KMS-11 (cell line): Measurements from ENCODE around the gene KDF1.
"Not testable (repeated sequence)": the region's sequence is repeated elsewhere in the genome, so short reads cannot be mapped to it uniquely, and the experiment has no call there.

Experiments
- H2AFZ ChIP-seq: fragments of 200-600 bp; sonication (generic); 2 replicates; pipeline ENCODE4 v1.6.1; 2016; ENCODE audit warnings: antibody characterized with exemption, mixed run types, low read depth
- H3K27ac ChIP-seq: fragments of 200-600 bp; sonication (generic); 2 replicates; pipeline ENCODE4 v1.6.1; 2016; ENCODE audit warnings: mild to moderate bottlenecking, mixed run types
- H3K27me3 ChIP-seq: fragments of 200-600 bp; sonication (generic); 2 replicates; pipeline ENCODE4 v1.6.1; 2017; ENCODE audit warnings: mild to moderate bottlenecking, low read depth, mixed run types, moderate library complexity; ENCODE audit not compliant: insufficient read depth
- H3K36me3 ChIP-seq: fragments of 200-600 bp; sonication (generic); 2 replicates; pipeline ENCODE4 v1.6.1; 2017; ENCODE audit warnings: mild to moderate bottlenecking, mixed run types; ENCODE audit not compliant: insufficient read depth
- H3K4me1 ChIP-seq: fragments of 200-600 bp; sonication (generic); 2 replicates; pipeline ENCODE4 v1.6.1; 2016; ENCODE audit warnings: mild to moderate bottlenecking, low read depth, mixed run types; ENCODE audit not compliant: poor library complexity, severe bottlenecking
- H3K4me2 ChIP-seq: fragments of 200-600 bp; sonication (generic); 2 replicates; pipeline ENCODE4 v1.7.0; 2016; ENCODE audit warnings: mild to moderate bottlenecking, mixed run types
- H3K4me3 ChIP-seq: fragments of 200-600 bp; sonication (generic); IDR thresholded peaks from 2 replicates; pipeline ENCODE4 v1.6.1; 2017; ENCODE audit warnings: low read depth, low read length, mixed read lengths; ENCODE audit not compliant: insufficient read depth
- H3K79me2 ChIP-seq: fragments of 200-600 bp; sonication (generic); 2 replicates; pipeline ENCODE4 v1.6.1; 2016; ENCODE audit warnings: low read depth, mixed run types; ENCODE audit not compliant: insufficient read depth
- H3K9ac ChIP-seq: fragments of 200-600 bp; sonication (generic); 2 replicates; pipeline ENCODE4 v1.6.1; 2016; ENCODE audit warnings: mild to moderate bottlenecking, mixed run types
- H4K20me1 ChIP-seq: fragments of 200-600 bp; sonication (generic); 2 replicates; pipeline ENCODE4 v1.6.1; 2016; ENCODE audit warnings: mild to moderate bottlenecking, mixed run types; ENCODE audit not compliant: insufficient read depth
- CTCF ChIP-seq: fragments of 200-600 bp; sonication (generic); conservative IDR thresholded peaks from 2 replicates; pipeline ENCODE4 v1.6.1; 2017; ENCODE audit warnings: low read depth, mild to moderate bottlenecking, antibody characterized with exemption, low read length, moderate library complexity, mixed read lengths

KDF1 gene

GRCh38 chr1:26949926-26950319 lies 10.3 kb downstream of the KDF1 start:
- TF ChIP-seq CTCF, result no peak
- Histone ChIP-seq H3K4me1 (no peaks in the 10 kb centered on the region), H3K79me2 (no peaks in the 10 kb centered on the region), H3K27me3 (no peaks in the 10 kb centered on the region), H3K9ac (no peak overlapping the region), H2AFZ (no peak overlapping the region), H3K27ac (no peak overlapping the region), H3K4me3 (no peak overlapping the region), H3K36me3 (no peaks in the 10 kb centered on the region), H4K20me1 (no peaks in the 10 kb centered on the region), H3K4me2 (no peak overlapping the region)

GRCh38 chr1:26949266-26949925 lies 10.9 kb downstream of the KDF1 start:
- no peak overlapping the region for H3K4me3 ChIP-seq
- no peaks in the 10 kb centered on the region for H3K36me3 ChIP-seq

GRCh38 chr1:26948725-26949057 lies 11.6 kb downstream of the KDF1 start:
- not testable (repeated sequence) for H3K27me3 ChIP-seq, H3K27ac ChIP-seq, H2AFZ ChIP-seq, H3K79me2 ChIP-seq, H3K4me3 ChIP-seq, H3K9ac ChIP-seq, H3K36me3 ChIP-seq, H3K4me2 ChIP-seq, H3K4me1 ChIP-seq, H4K20me1 ChIP-seq

More at GRCh38 chr1:26949266-26949925, 10.9 kb downstream of the KDF1 start:
- Histone ChIP-seq H3K27ac (no peak overlapping the region), H3K79me2 (no peaks in the 10 kb centered on the region), H4K20me1 (no peaks in the 10 kb centered on the region), H2AFZ (no peak overlapping the region), H3K4me1 (no peaks in the 10 kb centered on the region), H3K27me3 (no peaks in the 10 kb centered on the region), H3K4me2 (no peak overlapping the region), H3K9ac (no peak overlapping the region)
- TF ChIP-seq CTCF, result no peak

- H3K27me3 ChIP-seq, result no peaks in the 10 kb centered on the region
- H3K36me3 ChIP-seq, result no peaks in the 10 kb centered on the region
- H3K79me2 ChIP-seq, result no peaks in the 10 kb centered on the region
- no peak overlapping the region for H3K4me2 ChIP-seq
- no peak for TF ChIP-seq CTCF
- H3K4me3 ChIP-seq, result no peak overlapping the region
- no peaks in the 10 kb centered on the region for H3K4me1 ChIP-seq
- H4K20me1 ChIP-seq, result no peaks in the 10 kb centered on the region
- no peak overlapping the region for H3K9ac ChIP-seq
- no peak overlapping the region for H3K27ac ChIP-seq
- H2AFZ ChIP-seq, result no peak overlapping the region
Observed at GRCh38 chr1:26946270-26946669, 14.0 kb downstream of the KDF1 start.

GRCh38 chr1:26945728-26946127 lies 14.5 kb downstream of the KDF1 start:
- Histone ChIP-seq H3K4me2 (no peak overlapping the region), H4K20me1 (no peaks in the 10 kb centered on the region), H2AFZ (no peak overlapping the region), H3K27ac (no peak overlapping the region), H3K4me1 (no peaks in the 10 kb centered on the region), H3K36me3 (no peaks in the 10 kb centered on the region), H3K9ac (no peak overlapping the region), H3K79me2 (no peaks in the 10 kb centered on the region), H3K4me3 (no peak overlapping the region), H3K27me3 (no peaks in the 10 kb centered on the region)
- no peak for TF ChIP-seq CTCF
